ENCODE data around the gene TRIM74.
"Not testable (repeated sequence)": the region's sequence is repeated elsewhere in the genome, so short reads cannot be mapped to it uniquely, and the experiment has no call there.

- not testable (repeated sequence) for TF ChIP-seq TAF1 (IDR thresholded peaks at IDR 0.05; ENCODE audit: low read depth, low read length); POLR2A (IDR thresholded peaks at IDR 0.05; ENCODE audit: low read depth, low read length); POLR2AphosphoS5 (IDR thresholded peaks at IDR 0.05; ENCODE audit: low read depth, low read length); SPI1 (IDR thresholded peaks at IDR 0.05; ENCODE audit: low read depth, low read length); POU2F2 (IDR thresholded peaks at IDR 0.05; ENCODE audit: low read depth, low read length); PAX5 (IDR thresholded peaks at IDR 0.05; ENCODE audit: insufficient read depth, low read length, severe bottlenecking)
Measured at GRCh38 chr7:72946130-72946745, 23.0 kb downstream of the TRIM74 start.
